ENCODE measurements around the gene NYAP2.

Gene NYAP2

GRCh38 chr2:225425284-225425683 is 25.8 kb downstream of the NYAP2 start:
- no peak for TF ChIP-seq ZFX (IDR thresholded peaks at IDR 0.05)
- TF ChIP-seq, protein P1, sequence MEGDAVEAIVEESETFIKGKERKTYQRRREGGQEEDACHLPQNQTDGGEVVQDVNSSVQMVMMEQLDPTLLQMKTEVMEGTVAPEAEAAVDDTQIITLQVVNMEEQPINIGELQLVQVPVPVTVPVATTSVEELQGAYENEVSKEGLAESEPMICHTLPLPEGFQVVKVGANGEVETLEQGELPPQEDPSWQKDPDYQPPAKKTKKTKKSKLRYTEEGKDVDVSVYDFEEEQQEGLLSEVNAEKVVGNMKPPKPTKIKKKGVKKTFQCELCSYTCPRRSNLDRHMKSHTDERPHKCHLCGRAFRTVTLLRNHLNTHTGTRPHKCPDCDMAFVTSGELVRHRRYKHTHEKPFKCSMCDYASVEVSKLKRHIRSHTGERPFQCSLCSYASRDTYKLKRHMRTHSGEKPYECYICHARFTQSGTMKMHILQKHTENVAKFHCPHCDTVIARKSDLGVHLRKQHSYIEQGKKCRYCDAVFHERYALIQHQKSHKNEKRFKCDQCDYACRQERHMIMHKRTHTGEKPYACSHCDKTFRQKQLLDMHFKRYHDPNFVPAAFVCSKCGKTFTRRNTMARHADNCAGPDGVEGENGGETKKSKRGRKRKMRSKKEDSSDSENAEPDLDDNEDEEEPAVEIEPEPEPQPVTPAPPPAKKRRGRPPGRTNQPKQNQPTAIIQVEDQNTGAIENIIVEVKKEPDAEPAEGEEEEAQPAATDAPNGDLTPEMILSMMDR (conservative IDR thresholded peaks at IDR 0.05) = no peak

DNA sequence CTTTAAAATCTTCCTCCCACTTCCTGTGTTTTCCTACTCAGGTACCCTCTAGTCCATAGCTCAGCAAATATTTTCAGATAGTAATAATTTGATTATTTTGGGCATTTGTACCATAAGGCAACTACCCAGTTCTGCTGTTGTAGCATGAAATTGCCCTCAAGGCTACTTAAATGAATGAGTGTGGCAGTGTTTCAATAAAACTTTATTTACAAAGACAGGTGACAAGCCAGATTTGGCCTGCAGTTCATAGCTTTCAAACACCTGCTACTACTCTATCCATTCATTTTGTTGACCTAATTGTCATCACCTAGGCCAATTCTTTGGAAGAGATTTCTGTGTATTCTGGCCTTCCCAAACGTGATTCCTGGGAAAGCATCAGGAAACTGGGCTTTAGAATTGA is 28.9 kb downstream of the NYAP2 start:
- TF ChIP-seq, protein P1 (conservative IDR thresholded peaks at IDR 0.05) = no peak
- TF ChIP-seq ZFX (IDR thresholded peaks at IDR 0.05) = no peak
- no peak overlapping the region for H3K27ac ChIP-seq

More at GRCh38 chr2:225425284-225425683, 25.8 kb downstream of the NYAP2 start:
- no peak overlapping the region for H3K27ac ChIP-seq

DNA sequence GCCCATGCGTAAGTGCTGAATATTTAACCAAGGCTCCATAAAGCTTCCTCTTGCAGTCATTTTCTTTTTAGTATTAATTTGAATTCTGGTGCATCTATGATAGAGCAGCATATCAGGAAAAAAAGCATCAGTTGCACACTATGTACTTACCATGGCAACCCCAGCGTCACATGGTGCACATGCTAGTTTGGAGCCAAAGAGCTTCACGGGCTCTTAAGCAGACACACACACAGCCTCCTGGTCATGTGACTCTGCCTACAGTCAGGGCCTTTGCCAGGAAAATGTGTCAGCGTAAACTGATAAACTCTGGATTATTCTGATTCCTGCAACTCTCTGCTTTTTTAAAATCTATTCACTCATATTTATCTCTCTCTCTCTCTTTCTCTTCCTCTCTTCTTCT is 30.2 kb downstream of the NYAP2 start:
- TF ChIP-seq, protein P1 (conservative IDR thresholded peaks at IDR 0.05) = no peak
- no peak for TF ChIP-seq ZFX (IDR thresholded peaks at IDR 0.05)
- H3K27ac ChIP-seq = no peak overlapping the region

DNA sequence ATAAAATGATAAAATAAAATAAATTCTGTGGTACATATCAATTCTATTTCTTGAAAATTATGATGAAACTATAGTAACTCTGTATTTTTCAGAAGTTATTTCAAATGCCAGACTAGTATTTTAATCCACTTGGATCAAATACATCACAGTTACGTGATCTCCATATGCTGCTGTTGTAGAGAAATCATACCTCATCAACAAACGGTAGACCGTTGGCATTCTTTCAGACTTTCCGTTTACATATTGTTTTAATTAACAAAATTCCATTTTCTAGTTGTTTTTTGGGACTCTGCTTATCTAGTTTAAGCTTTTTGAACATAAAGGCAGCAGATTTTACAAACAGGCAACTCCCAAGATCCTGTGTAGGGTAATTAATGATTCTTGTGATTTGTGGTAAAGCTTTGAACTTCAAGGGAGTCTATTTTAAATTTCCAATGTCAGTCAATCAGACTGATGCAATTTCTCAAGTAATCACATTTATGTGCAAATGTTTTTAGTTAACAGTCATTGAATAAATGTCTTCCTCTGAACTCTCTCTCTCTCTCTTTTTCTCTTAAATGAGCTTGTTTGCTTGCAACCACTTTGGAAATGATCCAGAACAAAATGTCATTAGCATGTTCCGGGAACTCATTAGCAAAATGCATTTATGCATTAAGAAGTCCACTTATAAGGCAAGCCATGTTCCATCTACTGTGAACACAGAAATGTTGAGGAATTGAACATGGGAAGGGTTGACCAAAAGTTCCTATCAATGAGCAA is 31.8 kb downstream of the NYAP2 start:
- H3K27ac ChIP-seq = no peak overlapping the region
- TF ChIP-seq, protein P1 (conservative IDR thresholded peaks at IDR 0.05) = no peak
- TF ChIP-seq ZFX (IDR thresholded peaks at IDR 0.05) = no peak

- TF ChIP-seq, protein P1 (conservative IDR thresholded peaks at IDR 0.05) = no peak
- TF ChIP-seq ZFX (IDR thresholded peaks at IDR 0.05) = no peak
- H3K27ac ChIP-seq = no peak overlapping the region
These were observed 34.5 kb downstream of the NYAP2 start for GRCh38 chr2:225434014-225434413.

- TF ChIP-seq, protein P1 (conservative IDR thresholded peaks at IDR 0.05) = no peak
- no peak for TF ChIP-seq ZFX (IDR thresholded peaks at IDR 0.05)
- H3K27ac ChIP-seq = no peak overlapping the region
These were observed 37.8 kb downstream of the NYAP2 start for GRCh38 chr2:225437319-225437718.

DNA sequence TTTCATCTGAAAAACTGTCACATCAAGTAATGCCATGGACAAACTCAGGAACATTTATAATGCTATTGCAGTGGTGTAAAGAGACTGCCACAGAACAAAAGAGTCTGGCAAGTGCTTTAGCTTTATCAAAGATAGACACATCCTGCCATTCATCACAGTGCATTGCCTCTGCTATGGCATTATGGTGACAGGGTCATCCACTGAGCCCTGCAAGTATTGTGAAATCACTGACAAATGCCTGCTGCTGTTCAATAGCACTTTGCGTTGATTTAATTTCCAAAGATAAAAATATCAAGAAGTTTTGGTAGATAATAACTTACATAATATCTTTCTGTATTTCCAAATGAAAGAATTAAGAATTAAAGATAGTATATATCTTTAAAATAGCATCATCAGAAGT is 38.7 kb downstream of the NYAP2 start:
- no peak overlapping the region for H3K27ac ChIP-seq
- TF ChIP-seq, protein P1 (conservative IDR thresholded peaks at IDR 0.05) = no peak
- no peak for TF ChIP-seq ZFX (IDR thresholded peaks at IDR 0.05)
